Sigmoid colon (tissue), 4 donors: ENCODE results near the gene TPST2.

Experiments
- EP300 ChIP-seq, 4 donors: sonication (generic); formaldehyde crosslinking; IDR thresholded peaks; one replicate each; pipeline ENCODE4 v1.6.1; 2017; ENCODE audit warnings: antibody characterized with exemption in 4 of 4
- POLR2A ChIP-seq, 2 donors: fragments of 450-650 bp; IDR thresholded peaks; one replicate each; pipeline ENCODE4 v1.6.1; 2016; ENCODE audit warnings: antibody characterized with exemption in 2 of 2, mild to moderate bottlenecking in 2 of 2, moderate library complexity in 2 of 2
- POLR2AphosphoS5 ChIP-seq, 4 donors: sonication (generic); formaldehyde crosslinking; IDR thresholded peaks; one replicate each; pipeline ENCODE4 v1.6.1; 2017; ENCODE audit warnings: antibody characterized with exemption in 4 of 4
- TF ChIP-seq, protein P1 (sequence below), 4 experiments: fragments of 450-650 bp in 3 of 4; fragments of 200-600 bp in 1 of 4; IDR thresholded peaks; one replicate each; pipeline ENCODE4 v1.5.1; 2016 to 2019; ENCODE audit warnings: antibody characterized with exemption in 4 of 4, mild to moderate bottlenecking in 3 of 4, moderate library complexity in 2 of 4

DNA sequence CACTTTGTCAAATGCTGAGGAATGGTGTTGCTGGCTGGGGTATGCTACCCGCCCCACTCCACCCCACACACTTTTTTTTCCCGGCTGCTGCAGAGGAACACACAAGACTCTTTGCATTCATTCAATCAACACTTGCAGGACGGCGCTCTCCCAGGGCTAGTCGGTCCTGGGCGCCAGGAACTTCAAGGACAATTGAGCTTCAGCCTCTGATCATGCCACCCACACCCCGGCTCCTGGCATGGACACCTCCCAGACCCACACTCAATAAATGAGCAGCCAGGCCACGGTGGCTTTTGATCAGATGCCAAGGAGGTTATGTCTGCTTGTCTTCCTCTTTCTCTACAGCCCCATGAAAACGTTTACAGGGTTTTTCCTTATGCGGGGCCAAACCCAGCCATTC is 19.8 kb downstream of the TPST2 start:
- TF ChIP-seq, protein P1, sequence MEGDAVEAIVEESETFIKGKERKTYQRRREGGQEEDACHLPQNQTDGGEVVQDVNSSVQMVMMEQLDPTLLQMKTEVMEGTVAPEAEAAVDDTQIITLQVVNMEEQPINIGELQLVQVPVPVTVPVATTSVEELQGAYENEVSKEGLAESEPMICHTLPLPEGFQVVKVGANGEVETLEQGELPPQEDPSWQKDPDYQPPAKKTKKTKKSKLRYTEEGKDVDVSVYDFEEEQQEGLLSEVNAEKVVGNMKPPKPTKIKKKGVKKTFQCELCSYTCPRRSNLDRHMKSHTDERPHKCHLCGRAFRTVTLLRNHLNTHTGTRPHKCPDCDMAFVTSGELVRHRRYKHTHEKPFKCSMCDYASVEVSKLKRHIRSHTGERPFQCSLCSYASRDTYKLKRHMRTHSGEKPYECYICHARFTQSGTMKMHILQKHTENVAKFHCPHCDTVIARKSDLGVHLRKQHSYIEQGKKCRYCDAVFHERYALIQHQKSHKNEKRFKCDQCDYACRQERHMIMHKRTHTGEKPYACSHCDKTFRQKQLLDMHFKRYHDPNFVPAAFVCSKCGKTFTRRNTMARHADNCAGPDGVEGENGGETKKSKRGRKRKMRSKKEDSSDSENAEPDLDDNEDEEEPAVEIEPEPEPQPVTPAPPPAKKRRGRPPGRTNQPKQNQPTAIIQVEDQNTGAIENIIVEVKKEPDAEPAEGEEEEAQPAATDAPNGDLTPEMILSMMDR (IDR thresholded peaks at IDR 0.05) = no peak
- TF ChIP-seq POLR2A (IDR thresholded peaks at IDR 0.05) (no peak), EP300 (IDR thresholded peaks at IDR 0.05) (no peak), POLR2AphosphoS5 (IDR thresholded peaks at IDR 0.05) (no peak)
